GM12875 (cell line): ENCODE measurements around the gene CERK.

Experiments used
- H3K4me3 ChIP-seq: one replicate; pipeline ENCODE4 v1.5.1; 2011; ENCODE audit warnings: low read depth, low read length, control low read depth
- TF ChIP-seq, protein P1 (sequence below): IDR thresholded peaks from 2 replicates; pipeline ENCODE4 v1.5.1; 2011; ENCODE audit warnings: low read depth, mild to moderate bottlenecking, control low read depth, inconsistent platforms, low read length, moderate library complexity, borderline replicate concordance; ENCODE audit not compliant: insufficient read depth

CERK gene

DNA sequence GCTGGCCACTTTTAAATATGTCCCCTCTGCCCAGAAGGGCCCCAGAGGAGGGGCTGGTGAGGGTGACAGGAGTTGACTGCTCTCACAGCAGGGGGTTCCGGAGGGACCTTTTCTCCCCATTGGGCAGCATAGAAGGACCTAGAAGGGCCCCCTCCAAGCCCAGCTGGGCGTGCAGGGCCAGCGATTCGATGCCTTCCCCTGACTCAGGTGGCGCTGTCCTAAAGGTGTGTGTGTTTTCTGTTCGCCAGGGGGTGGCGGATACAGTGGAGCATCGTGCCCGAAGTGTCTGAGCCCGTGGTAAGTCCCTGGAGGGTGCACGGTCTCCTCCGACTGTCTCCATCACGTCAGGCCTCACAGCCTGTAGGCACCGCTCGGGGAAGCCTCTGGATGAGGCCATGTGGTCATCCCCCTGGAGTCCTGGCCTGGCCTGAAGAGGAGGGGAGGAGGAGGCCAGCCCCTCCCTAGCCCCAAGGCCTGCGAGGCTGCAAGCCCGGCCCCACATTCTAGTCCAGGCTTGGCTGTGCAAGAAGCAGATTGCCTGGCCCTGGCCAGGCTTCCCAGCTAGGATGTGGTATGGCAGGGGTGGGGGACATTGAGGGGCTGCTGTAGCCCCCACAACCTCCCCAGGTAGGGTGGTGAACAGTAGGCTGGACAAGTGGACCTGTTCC is 71.3 kb downstream of the CERK start:
- TF ChIP-seq, protein P1, sequence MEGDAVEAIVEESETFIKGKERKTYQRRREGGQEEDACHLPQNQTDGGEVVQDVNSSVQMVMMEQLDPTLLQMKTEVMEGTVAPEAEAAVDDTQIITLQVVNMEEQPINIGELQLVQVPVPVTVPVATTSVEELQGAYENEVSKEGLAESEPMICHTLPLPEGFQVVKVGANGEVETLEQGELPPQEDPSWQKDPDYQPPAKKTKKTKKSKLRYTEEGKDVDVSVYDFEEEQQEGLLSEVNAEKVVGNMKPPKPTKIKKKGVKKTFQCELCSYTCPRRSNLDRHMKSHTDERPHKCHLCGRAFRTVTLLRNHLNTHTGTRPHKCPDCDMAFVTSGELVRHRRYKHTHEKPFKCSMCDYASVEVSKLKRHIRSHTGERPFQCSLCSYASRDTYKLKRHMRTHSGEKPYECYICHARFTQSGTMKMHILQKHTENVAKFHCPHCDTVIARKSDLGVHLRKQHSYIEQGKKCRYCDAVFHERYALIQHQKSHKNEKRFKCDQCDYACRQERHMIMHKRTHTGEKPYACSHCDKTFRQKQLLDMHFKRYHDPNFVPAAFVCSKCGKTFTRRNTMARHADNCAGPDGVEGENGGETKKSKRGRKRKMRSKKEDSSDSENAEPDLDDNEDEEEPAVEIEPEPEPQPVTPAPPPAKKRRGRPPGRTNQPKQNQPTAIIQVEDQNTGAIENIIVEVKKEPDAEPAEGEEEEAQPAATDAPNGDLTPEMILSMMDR, result no peak
- no peak overlapping the region for H3K4me3 ChIP-seq

DNA sequence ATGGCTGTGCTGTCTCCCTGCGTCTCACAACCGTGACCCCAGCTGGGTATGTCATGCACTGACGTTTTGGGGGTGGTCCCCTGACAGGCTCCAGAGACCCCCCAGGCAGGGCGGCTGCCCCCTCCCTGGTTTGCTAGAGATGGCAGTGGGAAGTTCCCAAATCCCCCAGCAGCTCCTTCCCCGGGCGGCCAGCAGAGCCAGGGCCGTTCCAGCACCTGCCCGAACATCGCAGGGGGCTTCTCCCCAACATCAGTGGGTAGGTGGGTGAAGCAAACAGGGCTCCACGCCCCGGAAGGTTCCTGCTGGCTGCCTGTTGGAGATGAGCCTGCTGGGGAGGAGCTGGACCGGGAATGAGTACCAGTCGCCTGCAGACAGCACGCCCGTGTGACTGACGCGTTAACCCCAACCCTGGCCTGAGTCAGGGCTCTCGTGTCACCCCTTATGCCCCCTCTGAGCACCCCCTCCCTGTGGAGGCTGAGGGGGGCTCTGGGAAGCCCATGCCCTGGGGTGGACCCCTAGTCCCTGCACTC is 72.2 kb downstream of the CERK start:
- no peak overlapping the region for H3K4me3 ChIP-seq
- TF ChIP-seq, protein P1, result no peak

DNA sequence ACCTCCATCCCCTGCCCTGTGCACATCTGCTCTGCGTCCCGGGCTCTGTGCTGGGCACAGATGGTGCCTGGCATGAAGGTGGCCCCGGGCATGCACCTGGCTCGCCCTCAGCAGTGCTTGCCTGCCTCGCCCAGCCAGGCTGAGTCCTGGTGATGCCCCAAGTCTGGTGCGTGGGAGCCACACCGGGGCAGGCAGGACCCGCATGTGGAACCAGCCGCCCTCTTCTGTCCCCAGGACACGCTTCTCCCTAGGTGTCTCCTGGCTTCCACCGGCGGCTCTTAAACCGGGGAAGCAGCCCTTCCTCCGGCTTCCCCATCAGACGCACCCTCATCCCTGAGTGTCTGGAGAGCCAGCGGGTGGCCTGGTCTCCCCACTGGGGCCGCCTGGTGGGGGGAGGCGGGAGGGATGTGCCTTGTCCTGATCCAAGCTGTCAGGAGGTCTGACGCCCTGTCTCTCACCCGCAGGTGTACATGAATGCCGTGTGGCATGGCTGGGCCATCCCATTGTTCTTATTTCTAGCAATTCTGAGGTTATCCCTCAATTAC is 72.8 kb downstream of the CERK start:
- TF ChIP-seq, protein P1, result no peak
- no peak overlapping the region for H3K4me3 ChIP-seq

DNA sequence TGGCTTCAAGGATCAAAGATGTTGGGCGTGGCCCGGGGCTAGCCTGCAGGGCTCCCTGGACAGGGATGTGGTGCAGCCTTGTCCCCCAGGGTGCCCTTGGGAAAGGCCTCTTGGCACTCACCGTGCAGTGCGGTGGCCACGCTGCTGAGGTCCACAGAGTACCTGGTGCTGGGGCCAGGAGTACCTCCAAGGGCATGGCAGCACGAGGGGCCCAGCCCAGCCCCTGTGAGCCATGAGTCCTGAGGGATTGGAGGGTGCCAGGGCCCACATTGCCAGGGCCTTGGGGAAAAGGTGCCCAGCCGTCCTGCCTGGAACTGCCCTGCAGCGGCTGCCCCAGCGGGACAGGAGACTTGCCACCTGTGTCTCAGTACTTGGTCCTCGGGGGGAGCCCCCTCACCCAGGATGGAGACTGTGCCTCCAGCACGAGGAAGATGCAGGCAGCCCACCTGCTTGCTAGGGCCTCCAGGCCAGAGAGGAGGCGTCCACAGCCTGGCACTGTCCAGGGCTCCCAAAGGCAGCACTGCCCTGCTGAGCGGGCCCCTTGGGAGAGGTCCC is 73.7 kb downstream of the CERK start:
- TF ChIP-seq, protein P1, result no peak
- no peak overlapping the region for H3K4me3 ChIP-seq

DNA sequence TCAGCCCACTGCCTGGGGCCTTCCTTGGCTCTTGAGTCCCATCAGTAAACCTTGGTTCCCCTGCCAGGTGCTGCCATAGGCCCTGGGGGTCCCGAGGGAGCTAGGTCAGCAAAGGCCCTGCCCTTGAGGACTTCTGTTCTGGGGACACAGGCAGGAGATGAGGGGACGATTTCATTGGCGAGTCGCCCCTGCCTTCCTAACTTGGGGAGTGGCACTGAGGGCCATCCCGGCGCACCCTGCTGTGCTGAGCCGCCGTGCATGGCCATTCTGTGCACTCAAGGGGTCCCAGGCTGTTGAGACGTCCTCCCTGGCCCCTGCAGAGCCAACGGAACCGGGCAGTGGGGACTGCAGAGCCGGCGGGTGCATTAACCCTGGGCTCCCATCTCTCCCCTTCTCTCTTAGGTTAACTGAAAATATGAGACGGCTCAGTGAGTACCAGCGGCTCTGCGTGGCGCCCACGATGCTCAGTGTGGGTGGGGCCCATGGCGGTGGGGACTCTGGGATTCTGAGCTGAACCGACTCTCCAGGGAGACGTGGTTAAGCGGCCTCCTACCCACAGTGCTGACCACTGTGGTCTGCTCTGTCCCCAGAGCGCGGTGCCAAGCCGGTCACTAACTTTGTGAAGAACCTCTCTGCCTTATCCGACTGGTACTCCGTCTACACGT is 74.5 kb downstream of the CERK start:
- TF ChIP-seq, protein P1, result no peak
- no peak overlapping the region for H3K4me3 ChIP-seq

DNA sequence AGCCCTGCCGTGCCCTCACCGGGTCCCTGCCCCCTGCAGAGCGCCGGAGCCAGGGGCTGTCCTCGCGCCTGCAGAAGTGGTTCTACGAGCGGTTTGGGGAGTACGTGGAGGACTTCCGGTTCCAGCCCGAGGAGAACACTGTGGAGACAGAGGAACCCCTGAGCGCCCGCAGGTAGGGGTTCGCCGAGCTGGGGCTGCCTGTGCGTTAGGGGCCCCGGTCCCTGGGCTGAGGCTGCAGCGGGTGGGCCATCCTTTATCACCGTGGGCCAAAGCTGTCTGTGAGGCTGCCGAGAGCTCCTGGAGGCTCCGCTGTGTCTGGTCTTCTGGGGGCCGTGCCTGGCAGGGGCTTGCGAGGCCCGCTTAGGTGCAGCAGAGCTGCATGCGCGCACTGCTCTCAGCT is 75.1 kb downstream of the CERK start:
- TF ChIP-seq, protein P1, result no peak
- no peak overlapping the region for H3K4me3 ChIP-seq

DNA sequence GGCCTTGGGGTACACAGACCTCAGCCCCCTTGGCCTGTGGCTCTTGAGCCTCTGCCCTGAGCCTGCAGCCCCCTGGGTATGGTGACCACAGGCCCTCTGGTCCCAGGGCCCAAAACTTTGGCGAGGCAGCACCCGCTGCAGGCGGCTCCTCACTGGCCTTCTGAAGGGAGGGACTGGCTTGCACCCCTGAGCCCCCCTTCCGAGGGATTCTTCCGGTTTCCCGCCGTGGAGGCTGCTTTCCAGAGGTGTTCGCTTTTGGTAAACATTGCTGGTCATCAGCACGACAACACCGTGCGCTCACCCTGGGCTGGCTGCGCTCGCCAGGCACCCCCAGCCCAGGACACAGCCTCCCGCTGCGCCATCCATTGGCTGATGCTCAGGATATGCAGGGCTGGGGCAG is 75.8 kb downstream of the CERK start:
- TF ChIP-seq, protein P1, result no peak
- no peak overlapping the region for H3K4me3 ChIP-seq
